ENCODE measurements around the gene UNK. TPM values are rescaled to one million over a fixed set of nuclear protein-coding genes. Genes with fewer than 3 reads are reported as not detected.

Gene UNK
- total and polyA plus RNA-seq, 2 of the 13 experiments (the other 11 are each of a cell fraction or from before 2014, with no cell fraction given), result 31.6 to 33.0 TPM

- TF ChIP-seq GRHL1 (CRISPR knock-in tag; conservative IDR thresholded peaks at IDR 0.05) (no peak), ISX (CRISPR knock-in tag; conservative IDR thresholded peaks at IDR 0.05) (peak; percentile 92; the same call in 1 of the 2 replicates), MAZ (IDR thresholded peaks at IDR 0.05; ENCODE audit: borderline replicate concordance, low read depth, low read length) (peak; percentile 98), MAZ (CRISPR knock-in tag; IDR thresholded peaks at IDR 0.05; ENCODE audit: low read depth) (peak; percentile 99), ZFP1 (CRISPR knock-in tag; IDR thresholded peaks at IDR 0.05) (no peak; the same call in 1 of the 2 replicates), TARDBP (CRISPR knock-in tag; IDR thresholded peaks at IDR 0.05) (0 out of 2 replicates have a peak, but pooled peaks have one; percentile 8), MXD3 (CRISPR knock-in tag; IDR thresholded peaks at IDR 0.05) (peak; percentile 92), KDM3A (CRISPR knock-in tag; IDR thresholded peaks at IDR 0.05; ENCODE audit: low read depth) (no peak; the same call in 1 of the 2 replicates), HMGXB4 (CRISPR knock-in tag; IDR thresholded peaks at IDR 0.05; ENCODE audit: borderline replicate concordance in 1 of 2, low read depth in 1 of 2) (peak; percentile 89 to 96), RFXAP (CRISPR knock-in tag; IDR thresholded peaks at IDR 0.05; ENCODE audit: borderline replicate concordance) (peak; percentile 98)
- TF ChIP-seq, protein P1, sequence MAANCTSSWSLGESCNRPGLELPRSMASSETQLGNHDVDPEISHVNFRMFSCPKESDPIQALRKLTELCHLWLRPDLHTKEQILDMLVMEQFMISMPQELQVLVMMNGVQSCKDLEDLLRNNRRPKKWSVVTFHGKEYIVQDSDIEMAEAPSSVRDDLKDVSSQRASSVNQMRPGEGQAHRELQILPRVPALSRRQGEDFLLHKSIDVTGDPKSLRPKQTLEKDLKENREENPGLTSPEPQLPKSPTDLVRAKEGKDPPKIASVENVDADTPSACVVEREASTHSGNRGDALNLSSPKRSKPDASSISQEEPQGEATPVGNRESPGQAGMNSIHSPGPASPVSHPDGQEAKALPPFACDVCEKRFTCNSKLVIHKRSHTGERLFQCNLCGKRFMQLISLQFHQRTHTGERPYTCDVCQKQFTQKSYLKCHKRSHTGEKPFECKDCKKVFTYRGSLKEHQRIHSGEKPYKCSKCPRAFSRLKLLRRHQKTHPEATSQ (CRISPR knock-in tag; IDR thresholded peaks at IDR 0.05; ENCODE audit: borderline replicate concordance), result no peak
- TF ChIP-seq, protein P2, sequence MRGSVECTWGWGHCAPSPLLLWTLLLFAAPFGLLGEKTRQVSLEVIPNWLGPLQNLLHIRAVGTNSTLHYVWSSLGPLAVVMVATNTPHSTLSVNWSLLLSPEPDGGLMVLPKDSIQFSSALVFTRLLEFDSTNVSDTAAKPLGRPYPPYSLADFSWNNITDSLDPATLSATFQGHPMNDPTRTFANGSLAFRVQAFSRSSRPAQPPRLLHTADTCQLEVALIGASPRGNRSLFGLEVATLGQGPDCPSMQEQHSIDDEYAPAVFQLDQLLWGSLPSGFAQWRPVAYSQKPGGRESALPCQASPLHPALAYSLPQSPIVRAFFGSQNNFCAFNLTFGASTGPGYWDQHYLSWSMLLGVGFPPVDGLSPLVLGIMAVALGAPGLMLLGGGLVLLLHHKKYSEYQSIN (CRISPR knock-in tag; IDR thresholded peaks at IDR 0.05; ENCODE audit: borderline replicate concordance), result no peak
- TF ChIP-seq, protein P3, sequence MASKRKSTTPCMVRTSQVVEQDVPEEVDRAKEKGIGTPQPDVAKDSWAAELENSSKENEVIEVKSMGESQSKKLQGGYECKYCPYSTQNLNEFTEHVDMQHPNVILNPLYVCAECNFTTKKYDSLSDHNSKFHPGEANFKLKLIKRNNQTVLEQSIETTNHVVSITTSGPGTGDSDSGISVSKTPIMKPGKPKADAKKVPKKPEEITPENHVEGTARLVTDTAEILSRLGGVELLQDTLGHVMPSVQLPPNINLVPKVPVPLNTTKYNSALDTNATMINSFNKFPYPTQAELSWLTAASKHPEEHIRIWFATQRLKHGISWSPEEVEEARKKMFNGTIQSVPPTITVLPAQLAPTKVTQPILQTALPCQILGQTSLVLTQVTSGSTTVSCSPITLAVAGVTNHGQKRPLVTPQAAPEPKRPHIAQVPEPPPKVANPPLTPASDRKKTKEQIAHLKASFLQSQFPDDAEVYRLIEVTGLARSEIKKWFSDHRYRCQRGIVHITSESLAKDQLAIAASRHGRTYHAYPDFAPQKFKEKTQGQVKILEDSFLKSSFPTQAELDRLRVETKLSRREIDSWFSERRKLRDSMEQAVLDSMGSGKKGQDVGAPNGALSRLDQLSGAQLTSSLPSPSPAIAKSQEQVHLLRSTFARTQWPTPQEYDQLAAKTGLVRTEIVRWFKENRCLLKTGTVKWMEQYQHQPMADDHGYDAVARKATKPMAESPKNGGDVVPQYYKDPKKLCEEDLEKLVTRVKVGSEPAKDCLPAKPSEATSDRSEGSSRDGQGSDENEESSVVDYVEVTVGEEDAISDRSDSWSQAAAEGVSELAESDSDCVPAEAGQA (IDR thresholded peaks at IDR 0.05; ENCODE audit: low read depth), result peak; percentile 58; the same call in 1 of the 2 replicates
- TF ChIP-seq, protein P3 (CRISPR knock-in tag; IDR thresholded peaks at IDR 0.05; ENCODE audit: borderline replicate concordance), result 0 out of 2 replicates have a peak, but pooled peaks have one; percentile 77
Observed at GRCh38 chr17:75779250-75779986, 5.2 kb upstream of the UNK start (continued).

All from HepG2 (cell line).